GM19467 (cell line): ENCODE results near the gene CRTC1.

Experiments used
- ATAC-seq: cut with Tn5 transposase; IDR thresholded peaks from one replicate; pipeline ENCODE4 v1.9.1; 2021; ENCODE audit warnings: mild to moderate bottlenecking, moderate library complexity; ENCODE audit not compliant: unreplicated experiment

Gene CRTC1

DNA sequence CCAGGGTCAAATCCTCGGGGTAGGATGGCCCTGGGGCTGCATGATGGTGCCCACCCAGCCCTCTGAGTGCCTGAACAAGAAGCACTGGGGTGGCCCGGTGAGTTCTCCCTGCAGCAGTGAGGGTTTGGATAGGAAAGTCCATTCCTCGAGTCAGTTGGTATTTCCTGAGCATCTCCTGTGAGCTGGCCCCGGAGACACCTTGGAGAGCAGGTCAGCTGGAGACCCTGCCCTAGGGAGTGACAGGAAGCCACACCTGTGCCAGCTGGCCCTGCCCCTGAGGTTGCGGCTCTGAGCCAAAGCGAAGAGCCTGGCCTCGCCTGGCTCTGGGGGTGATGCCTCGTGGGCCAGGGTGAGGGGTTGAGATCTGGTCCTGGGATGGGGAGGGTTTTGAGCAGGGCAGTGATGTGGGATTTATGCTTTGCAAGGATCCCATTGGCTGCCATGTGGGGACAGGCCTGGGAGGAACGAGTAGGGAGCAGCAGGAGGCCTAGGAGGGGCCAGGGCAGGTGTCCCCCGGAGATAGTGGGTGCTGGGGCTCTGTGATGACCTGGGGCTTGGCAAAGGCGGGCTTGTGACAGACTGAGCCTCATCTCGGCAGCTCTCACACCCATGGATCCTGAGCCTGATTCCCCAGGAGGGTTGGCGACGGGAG lies 16.0 kb downstream of the CRTC1 start:
- no peak for ATAC-seq

DNA sequence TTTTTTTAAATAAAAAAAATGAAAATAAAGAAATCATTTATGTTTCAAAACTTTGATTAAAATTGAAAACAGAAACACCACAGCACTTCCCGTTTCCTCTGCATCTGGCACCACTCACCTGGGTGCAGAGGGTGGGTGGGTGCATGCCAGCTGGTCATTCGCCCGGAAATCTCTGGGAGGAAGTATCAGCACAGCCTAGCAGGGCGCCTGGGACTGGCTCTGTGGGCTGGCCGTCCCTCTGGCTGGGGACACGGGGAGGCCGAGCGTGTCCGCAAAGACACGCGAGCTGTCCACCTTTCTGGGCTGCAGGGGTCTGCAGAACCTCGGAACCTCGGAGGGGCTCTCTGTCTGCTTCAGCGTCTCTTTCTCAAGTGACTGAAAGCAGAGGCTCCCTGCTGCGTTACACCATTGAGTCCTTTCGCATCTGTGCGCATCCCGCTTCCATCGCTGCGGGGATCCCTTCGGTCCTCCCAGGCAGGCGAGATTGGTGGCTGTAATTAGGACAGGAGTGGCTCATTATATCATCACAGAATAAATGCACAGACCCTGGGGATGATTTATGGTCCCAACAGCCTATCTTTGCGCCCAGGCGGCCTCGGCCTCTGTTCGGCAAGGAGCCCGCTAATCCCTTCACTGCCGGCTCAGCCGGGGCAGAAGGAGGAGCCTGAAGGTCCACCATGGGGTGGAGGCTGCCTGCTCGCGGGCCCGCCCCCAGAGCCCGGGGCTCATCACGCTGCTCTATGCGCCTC lies 17.2 kb downstream of the CRTC1 start:
- ATAC-seq, result peak; percentile 58

DNA sequence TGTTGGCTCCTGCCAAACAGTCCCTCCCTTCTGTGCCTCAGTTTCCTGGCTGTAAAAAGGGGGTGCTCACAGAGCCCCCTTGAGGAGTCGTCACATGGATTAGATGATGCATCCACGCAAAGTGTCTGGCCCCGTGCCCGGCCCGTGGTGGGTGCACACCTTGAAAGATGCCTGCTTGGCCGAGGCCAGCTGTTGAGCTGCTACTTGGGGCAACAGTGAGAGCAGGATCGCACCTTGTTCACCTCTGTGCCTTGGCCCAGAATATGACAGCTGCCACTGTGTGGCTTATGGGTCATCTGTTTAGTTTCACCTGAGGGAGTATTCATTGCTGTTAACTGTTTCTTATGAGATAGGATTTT lies 17.7 kb downstream of the CRTC1 start:
- ATAC-seq, result no peak

DNA sequence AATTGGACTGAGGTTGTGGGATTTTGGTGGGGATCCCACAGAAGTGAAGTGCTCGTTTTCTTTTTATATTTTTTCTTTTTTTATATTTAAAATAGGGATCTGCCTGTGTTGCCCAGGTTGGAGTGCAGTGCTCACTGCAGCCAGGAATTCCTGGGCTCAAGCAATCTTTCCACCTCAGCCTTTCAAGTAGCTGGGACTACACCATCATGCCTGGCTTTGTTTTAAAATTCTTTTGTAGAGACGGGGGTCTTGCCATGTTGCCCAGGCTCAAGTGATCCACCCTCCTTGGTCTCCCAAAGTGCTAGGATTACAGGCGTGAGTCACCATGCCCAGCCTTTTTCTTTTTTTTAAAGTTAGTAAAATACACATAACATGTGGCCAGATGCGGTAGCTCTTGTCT lies 20.6 kb downstream of the CRTC1 start:
- ATAC-seq, result no peak

DNA sequence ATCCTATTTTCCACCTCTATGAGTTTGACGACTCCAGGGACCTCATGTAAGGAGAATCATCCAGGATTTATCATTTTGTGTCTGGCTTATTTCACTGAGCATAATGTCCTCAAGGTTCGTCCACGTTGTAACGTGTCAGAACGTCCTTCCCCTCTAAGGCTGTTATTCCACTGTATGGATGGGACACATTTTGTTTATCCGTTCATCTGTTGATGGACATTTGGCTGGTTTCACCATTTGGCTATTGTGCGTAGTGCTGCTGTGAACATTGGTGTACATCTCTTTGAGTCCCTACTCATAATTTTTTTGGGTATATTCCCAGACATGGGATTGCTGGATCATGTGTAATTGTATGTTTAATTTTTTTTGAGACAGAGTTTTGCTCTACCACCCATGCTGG lies 21.5 kb downstream of the CRTC1 start:
- no peak for ATAC-seq

DNA sequence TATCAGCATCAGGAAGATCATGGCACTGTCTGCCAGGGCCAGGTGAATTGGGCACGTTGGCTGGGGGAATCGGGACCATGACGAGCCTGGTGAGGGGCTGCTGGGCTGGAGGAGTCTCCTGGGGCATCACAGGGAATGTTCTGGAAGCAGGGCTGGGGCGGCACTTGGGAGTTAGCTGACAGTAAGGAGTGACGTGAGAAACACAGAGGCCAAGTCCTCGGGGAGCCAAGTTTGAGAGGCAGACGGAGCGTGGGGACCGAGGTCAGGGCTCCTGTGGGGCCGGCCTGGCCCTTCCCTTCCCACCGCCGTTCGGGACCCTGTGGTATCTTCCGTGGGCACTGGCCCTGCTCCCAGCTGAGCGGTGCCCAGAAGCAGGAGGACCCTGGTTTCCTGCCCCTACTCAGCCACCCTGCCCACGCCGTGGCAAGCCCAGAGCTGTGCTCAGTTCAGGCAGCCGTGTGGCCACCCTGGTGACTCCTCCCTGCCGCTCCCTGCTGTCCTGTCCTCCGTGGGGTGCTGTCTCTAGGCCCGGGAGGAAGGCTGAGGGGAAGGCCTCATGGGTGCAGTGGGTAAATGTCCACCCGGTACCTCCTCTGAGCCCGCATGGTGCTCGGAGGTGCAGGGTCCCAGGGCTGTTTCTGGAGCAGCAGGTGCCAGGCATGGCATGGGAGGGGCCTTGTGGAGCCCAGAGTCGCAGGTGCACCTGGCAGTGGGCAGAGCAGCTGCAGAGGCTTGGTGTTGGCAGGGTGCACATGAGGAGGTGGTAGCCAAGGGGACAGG lies 25.2 kb downstream of the CRTC1 start:
- ATAC-seq, result no peak

DNA sequence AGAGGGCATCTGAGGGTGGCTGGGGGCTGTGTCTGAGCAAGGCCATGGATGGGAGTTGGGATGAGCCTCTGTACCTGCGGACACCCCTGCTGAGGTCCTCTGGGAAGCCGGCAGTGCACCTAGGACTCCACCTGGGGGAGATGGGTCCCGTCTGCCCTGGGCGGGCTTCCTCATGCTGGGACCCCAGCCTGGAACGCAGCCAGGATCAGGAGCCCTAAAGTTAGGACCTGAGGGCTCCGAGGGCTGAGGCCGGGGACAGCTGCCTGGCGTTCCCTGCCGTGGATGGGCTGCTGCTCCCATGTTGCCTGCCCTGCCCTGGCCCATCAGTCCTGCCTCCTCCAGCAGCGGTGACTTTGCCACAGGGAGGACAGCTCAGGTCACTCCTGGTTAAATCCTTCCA lies 26.1 kb downstream of the CRTC1 start:
- ATAC-seq, result no peak

DNA sequence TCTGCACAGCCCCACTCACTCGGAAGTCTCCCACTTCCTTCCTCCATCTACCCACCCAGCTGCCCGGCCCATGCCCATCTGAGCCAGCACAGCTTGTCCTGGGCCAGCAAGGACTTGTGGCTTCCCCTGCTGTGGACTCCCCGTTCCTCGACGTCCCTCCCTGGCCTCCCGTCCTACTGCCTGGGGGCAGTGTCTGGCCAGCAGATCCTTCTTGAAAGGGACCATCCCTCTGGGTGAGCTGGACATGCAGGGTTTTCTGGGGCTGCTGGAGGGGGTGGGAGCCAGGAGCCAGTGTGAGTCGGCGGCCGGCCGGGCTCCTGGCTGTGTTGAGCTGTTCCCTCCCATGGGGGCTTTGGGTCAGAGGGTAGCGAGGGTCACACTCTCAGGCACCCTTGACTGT lies 26.7 kb downstream of the CRTC1 start:
- ATAC-seq, result no peak

DNA sequence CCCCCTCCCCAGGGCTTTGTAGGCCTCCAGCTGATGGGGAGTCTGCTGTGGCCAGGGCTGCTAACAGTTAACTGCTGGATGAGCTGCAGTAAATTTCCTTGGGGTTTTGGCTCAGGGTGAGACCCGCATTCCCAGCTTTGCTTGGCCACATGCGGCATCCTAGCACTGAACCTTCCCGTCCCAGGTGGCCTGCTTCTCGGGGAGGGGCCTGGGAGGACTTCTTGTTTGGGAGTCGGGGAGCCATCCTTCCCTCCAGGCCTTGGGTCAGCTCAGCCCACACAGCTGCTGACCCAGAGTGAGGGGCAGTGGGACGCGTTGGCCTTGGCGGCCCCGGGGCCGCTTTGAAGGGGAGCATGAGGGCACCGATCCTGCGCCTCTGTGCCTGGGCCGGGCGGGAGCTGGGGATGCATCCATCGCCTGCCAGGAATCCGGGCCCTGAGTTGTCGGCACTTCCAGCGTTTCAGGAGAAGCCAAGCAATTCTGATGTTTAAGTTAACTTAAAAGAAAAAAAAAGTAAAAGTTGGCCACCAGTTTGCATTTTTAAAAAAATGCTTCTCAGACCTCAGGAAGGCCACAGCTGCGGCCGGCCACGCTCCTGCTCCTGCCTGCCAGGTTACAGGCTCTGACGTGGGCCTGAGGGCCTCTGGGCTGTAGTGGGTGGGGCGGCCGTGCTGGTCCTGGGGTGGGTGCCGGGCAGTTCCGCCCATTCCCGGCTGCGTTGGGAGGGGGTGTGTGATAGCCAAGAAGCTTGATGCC lies 27.7 kb downstream of the CRTC1 start:
- ATAC-seq, result no peak

DNA sequence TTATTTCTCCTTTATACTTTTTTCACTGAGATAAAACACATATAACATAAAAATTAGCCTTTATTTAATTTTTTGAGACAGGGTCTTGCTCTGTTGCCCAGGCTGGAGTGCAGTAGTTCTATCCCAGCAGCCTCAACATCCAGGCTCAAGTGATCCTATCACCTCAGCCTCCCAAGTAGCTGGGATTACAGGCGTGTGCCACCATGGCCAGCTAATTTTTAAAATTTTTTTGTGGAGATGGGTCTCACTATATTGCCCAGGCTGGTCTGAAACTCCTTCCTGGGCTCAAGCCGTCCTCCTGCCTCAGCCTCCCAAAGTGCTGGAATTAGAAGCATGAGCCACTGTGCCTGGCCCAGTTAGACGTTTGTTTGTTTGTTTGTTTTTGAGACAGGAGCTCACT lies 28.4 kb downstream of the CRTC1 start:
- no peak for ATAC-seq

DNA sequence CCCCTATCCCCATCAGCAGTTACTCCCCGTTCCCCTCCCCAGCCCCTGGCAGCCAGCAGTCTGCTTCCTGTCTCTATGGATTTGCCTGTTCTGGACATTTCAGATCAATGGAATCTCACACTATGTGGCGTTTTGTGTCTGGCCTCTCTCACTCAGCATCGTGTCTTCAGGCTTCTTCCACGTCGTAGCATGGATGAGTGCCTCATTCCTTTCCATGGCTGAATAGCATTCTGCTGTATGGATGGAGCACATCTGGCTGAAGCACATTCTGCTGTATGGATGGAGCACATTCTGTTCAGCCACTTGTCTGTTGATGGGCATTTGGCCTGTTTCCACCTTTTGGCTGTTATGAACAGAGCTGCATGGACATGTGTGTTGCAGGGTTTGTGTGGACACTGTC lies 29.5 kb downstream of the CRTC1 start:
- ATAC-seq, result no peak

DNA sequence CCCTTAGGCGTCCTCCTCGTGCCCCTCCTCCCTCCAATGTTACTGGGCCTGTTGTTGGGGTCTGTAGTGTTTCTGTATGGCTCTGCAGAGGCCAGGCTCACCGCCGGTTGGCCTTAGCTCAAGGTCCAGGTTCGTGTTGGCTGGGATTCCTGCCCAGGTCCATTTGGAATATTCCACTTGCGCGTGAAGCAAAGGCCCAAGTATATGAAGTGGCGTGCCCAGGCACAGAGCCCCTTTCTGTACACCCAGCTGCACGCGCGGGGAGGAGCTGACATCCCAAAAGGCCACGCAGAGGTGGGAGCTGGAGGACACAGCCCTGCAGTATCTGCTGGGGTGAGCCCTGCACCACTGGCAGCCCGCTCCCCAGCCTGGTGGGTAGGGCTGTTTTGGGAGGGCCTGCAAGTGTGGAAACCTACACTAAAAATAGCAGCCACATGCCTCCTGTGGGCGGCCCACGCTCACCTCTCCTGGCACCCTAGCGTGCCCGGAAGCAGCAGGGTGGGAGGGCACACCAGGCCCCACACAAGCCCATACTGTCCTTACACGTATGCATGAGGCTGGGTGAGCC lies 30.2 kb downstream of the CRTC1 start:
- no peak for ATAC-seq

DNA sequence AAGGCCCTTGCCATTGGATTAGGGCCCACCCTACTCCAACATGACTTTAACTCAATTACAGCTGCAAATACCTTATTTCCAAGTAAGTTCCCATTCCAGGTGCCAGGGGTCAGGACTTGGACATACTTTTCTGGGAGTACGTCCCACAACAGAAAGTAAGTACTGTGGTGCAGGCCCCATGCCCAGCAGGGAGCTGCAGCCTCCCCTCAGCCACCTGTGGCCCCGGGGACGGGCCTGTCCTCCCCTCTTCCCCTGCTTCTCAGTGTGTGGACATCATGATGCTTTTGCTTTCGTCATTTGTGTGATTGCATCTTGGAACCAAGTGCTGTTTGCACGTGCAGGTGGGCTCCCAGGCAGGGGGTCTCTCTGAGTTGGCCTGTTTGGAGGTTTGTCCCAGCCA lies 31.9 kb downstream of the CRTC1 start:
- no peak for ATAC-seq

DNA sequence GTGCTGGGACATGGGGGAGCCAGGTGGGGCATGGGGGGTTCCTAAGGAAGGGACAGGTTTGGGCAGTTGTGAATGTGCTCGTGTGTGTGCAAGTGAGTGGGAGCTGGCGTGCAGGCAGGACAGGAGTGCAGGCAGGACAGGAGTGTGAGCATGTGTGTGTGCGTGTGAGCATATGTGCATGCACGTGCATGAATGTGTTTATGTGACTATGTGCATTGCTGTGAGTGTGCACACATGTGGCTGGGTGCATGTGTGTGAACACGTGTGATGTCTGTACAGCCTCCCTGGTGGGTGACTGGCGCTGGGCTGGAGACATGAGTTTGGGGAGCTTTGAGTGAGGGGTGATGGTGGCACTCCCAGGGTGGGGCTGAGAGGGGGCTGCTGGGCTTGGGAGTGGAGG lies 33.4 kb downstream of the CRTC1 start:
- ATAC-seq, result no peak

DNA sequence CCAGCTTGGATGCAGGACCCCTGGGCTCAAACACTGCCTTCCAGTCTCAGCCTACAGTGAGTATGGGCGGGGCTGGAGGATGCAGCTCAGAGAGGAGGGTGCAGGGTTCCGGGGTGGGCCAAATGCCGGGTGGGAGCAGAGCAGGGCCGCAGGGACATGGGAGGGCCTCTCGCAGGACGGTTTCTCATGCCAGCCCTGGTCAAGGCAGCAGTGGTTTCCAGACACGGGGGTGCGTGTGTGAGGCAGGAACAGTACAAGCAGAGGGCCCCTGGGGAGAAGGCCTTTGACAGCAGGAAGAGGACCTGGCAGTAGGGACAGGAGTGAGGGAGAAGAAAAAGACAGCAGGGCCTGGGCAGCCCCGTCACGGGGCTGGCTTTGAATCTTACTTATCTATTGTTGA lies 34.1 kb downstream of the CRTC1 start:
- no peak for ATAC-seq

DNA sequence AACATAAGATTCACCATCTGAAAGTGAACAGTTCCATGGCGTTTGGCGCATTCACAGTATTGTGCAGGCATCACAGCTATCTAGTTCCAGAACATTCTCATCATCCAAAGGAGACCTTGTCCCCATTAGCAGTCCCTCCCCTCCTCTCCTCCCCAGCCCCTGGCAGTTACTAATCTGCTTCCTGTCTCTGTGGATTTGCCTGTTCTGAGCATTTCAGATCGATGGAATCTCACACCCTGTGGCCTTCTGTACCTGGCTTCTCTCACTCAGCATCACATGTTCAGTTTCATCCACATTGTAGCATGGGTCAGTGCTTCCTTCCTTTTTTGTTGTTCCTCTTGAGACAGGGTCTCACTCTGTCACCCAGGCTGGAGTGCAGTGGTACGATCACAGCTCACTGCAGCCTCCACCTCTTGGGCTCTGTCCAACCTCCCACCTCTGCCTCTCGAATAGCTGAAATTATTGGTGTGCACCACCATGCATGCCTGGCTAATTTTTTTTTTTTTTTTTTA lies 34.6 kb downstream of the CRTC1 start:
- ATAC-seq, result no peak

DNA sequence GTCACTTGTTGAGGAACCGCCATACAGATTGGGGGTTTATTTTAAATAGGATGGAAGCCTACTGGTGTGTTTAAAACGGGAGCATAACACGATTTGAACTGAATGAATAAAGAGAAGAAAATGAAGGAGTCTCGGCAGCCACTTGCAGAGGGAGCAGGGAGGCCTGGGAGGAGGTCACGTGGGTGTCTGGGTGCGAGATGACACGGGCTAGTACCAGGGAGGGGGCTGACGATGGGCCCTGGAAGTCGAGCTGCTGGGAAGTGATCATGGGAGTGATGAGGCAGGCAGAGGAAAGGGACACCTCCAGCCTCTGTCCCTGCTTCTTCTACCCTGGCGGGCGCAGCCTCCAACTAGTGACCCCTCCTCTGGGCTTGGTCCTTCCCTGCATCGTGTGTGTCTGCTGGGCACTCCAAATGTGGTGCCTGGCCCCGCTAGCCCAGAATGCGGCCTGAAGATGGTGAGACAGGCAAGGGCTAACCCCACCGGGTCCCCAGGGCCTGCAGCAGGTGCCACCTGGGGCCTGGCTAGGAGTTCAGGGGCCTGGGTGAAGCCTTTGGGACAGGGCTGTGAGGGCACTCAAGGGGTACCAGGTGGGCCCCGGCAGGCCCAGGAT lies 35.5 kb downstream of the CRTC1 start:
- no peak for ATAC-seq

DNA sequence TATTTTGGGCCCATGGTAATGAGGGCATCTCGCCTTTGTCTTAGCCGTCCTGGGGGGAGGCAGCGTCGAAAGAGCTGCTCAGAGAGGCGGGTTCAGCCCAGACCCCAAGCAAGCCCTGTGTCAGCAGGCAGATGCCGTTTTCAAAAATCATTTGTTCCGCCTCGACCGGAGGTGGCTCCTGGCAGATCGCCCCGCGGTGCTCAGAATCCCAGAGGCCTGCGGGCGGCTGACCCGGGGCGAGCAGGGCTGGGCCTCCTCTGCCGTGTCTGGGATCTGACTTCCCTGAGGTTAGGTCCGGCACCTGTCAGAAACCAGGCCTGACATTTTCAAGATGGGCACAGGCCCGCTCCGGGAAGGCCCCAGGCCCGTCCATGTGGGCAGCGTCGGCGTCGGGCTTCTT lies 36.1 kb downstream of the CRTC1 start:
- no peak for ATAC-seq

DNA sequence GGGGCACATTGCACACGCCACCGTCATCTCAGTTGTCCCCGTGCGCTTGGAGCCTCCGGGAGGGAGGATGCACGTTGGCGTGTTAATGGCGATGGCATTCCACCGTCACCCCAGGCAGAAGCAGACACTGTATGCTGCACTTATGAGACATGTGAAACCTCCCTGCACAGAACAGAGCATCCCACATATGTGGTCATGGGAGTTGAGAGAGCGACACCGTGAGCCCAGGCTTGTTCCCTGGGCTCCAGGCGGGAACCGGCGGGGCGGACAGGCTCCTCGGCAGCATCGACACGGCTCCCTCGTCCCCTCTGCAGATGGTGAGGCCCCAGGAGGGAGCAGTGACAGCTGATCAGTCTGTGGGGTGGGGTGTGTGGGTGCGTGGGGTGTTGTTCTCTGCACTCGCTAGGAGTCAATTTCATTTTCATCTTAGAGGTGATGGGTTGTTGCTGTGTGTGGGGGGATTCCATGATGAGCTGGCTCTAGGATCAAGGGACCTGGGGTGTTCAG lies 40.4 kb downstream of the CRTC1 start:
- ATAC-seq, result no peak
